ENCODE measurements around the gene RIT2. TPM values are rescaled to one million over a fixed set of nuclear protein-coding genes. Genes with fewer than 3 reads are reported as not detected.
A peak's percentile ranks its signal among the peaks of the same experiment; 100 is the strongest.

Gene RIT2
- total and polyA plus RNA-seq, 8 donors = not detected

DNA sequence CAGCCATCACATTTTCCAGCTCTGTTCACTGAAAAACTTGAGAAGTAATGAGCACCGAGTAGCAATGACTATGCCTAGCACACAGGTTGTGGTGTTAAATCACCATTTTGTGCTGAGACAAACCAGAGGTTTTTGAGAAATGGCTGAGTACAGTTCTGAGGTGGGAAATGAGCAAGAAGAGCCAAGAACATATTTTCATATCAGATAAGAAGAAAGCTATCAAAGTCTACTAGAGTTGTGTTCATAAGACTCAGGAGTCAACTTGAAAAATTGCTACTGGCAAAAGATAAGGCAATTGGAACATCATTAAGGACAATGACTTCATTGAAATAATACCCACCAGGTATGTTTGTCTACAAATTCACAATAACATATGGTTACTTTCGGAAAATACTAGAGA, 108.1 kb downstream of the RIT2 start:
- Histone ChIP-seq H3K36me3 (no peaks in the 10 kb centered on the region), H3K4me1 (no peaks in the 10 kb centered on the region), H3K9me3 (no peaks in the 10 kb centered on the region), H3K27ac (no peak overlapping the region), H3K27me3 (no peaks in the 10 kb centered on the region), H3K4me3 (no peak overlapping the region)
- TF ChIP-seq POLR2AphosphoS5 (IDR thresholded peaks at IDR 0.05) = no peak
- WGBS, 5 donors = 82 to 91% (median 88%) methylated on average over 2 of the region's 2 CpGs
- intact Hi-C loops (cut with DNase I; ENCODE audit: low total_unique reads) = no loop called here
- no peak for DNase-seq

DNA sequence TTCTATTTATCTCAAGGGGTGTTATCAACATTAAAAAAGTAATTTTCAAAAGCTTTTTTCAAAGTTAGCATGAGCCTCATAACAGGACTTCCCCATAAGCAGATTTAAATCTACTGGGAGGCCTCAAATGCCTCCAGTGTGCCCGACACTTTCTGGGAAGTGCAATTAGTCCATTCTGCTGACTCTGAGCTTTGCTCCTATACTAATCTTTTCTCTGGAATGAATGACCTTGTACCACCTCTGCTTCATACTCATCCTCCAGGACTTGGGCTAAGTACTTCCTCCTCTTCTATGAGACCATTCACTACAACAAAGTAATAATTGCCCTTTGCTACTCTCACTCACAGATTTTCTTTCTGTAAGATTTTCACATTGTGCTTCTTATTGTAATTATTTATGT, 111.1 kb downstream of the RIT2 start:
- Histone ChIP-seq H3K36me3 (no peaks in the 10 kb centered on the region), H3K27ac (no peak overlapping the region), H3K9me3 (no peaks in the 10 kb centered on the region), H3K4me3 (no peak overlapping the region), H3K4me1 (no peaks in the 10 kb centered on the region), H3K27me3 (no peaks in the 10 kb centered on the region)
- intact Hi-C loops (cut with DNase I; ENCODE audit: low total_unique reads) = no loop called here
- TF ChIP-seq POLR2AphosphoS5 (IDR thresholded peaks at IDR 0.05) (no peak), POLR2A (IDR thresholded peaks at IDR 0.05) (no peak), EP300 (IDR thresholded peaks at IDR 0.05) (no peak)
- TF ChIP-seq, protein P1, sequence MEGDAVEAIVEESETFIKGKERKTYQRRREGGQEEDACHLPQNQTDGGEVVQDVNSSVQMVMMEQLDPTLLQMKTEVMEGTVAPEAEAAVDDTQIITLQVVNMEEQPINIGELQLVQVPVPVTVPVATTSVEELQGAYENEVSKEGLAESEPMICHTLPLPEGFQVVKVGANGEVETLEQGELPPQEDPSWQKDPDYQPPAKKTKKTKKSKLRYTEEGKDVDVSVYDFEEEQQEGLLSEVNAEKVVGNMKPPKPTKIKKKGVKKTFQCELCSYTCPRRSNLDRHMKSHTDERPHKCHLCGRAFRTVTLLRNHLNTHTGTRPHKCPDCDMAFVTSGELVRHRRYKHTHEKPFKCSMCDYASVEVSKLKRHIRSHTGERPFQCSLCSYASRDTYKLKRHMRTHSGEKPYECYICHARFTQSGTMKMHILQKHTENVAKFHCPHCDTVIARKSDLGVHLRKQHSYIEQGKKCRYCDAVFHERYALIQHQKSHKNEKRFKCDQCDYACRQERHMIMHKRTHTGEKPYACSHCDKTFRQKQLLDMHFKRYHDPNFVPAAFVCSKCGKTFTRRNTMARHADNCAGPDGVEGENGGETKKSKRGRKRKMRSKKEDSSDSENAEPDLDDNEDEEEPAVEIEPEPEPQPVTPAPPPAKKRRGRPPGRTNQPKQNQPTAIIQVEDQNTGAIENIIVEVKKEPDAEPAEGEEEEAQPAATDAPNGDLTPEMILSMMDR (IDR thresholded peaks at IDR 0.05) = no peak
- WGBS, 5 donors = 62 to 90% (median 79%) methylated on average over 1 of the region's 1 CpG
- no peak for DNase-seq

DNA sequence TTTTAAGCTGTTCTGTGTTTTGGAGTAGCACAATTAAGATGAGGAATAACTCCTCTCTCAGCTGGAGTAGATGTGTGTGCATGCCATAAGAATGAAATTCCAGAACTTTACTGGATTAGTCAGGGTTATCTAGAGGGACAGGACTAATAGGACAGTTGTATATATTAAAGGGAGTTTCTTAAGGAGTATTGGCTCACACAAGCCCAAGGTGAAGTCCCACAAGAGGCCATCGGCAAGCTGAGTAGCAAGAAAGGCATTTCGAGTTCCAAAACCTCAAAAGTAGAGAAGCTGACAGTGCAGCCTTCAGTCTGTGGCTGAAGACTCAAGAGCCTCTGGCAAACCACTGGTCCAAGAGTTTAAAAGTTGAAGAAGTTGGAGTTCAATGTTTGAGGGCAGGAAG, 113.7 kb downstream of the RIT2 start:
- Histone ChIP-seq H3K36me3 (no peaks in the 10 kb centered on the region), H3K4me1 (no peaks in the 10 kb centered on the region), H3K27me3 (no peaks in the 10 kb centered on the region), H3K9me3 (no peaks in the 10 kb centered on the region), H3K4me3 (no peak overlapping the region), H3K27ac (no peak overlapping the region)
- 78 to 90% (median 82%) methylated on average over 2 of the region's 2 CpGs for WGBS, 5 donors
- TF ChIP-seq POLR2AphosphoS5 (IDR thresholded peaks at IDR 0.05) (no peak), POLR2A (IDR thresholded peaks at IDR 0.05) (no peak), EP300 (IDR thresholded peaks at IDR 0.05) (no peak)
- TF ChIP-seq, protein P1 (IDR thresholded peaks at IDR 0.05) = no peak
- intact Hi-C loops (cut with DNase I; ENCODE audit: low total_unique reads) = no loop called here
- no peak for DNase-seq

DNA sequence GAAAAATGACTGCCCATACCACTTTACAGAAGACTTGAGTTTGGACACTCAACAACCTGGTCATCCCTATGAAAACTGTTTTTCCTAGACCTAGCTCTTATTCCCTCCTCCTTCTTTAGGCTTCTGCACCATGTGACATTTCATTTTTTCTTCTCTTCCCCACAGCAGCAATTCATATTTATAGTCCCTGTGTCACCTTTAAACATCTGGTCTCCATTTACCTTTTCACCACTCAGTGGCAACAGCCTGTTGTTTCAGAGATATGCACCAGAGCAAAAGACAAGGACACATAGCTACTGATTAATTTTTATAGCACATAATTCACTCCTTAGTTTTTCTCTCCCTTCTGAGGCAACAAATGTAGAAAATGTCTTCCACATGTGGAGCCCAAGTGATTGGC, 118.7 kb downstream of the RIT2 start:
- intact Hi-C loops (cut with DNase I; ENCODE audit: low total_unique reads) = no loop called here
- Histone ChIP-seq H3K36me3 (no peaks in the 10 kb centered on the region), H3K27ac (no peak overlapping the region), H3K9me3 (no peaks in the 10 kb centered on the region), H3K27me3 (no peaks in the 10 kb centered on the region), H3K4me1 (no peaks in the 10 kb centered on the region), H3K4me3 (no peak overlapping the region)
- TF ChIP-seq EP300 (IDR thresholded peaks at IDR 0.05) (no peak), POLR2AphosphoS5 (IDR thresholded peaks at IDR 0.05) (no peak), POLR2A (IDR thresholded peaks at IDR 0.05) (no peak)
- TF ChIP-seq, protein P1 (IDR thresholded peaks at IDR 0.05) = no peak
- peak in 1 of 2 donors; percentile 9 for DNase-seq

DNA sequence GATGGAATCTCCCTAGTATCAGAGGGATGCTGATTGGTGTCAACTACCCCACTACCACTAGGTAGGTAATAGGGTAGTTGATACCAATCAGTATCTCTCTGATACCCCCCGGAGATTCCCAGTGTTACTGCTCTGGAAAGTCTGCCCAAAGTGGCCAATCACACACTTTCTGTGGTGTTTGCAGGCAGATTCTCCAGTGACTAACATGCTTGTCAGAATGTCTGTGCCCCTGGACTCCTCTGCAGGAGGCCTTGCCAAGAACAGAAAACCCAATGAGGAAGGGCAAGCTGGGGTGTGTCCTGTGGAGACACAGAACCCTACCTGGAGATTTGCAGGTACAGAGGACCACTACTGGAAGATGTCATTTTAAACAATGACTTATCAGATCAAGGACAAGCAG, 135.1 kb downstream of the RIT2 start:
- Histone ChIP-seq H3K4me1 (no peaks in the 10 kb centered on the region), H3K27me3 (no peaks in the 10 kb centered on the region), H3K9me3 (no peaks in the 10 kb centered on the region), H3K27ac (no peak overlapping the region), H3K36me3 (no peaks in the 10 kb centered on the region), H3K4me3 (no peak overlapping the region)
- no peak for DNase-seq
- TF ChIP-seq POLR2A (IDR thresholded peaks at IDR 0.05) (no peak), POLR2AphosphoS5 (IDR thresholded peaks at IDR 0.05) (no peak)
- WGBS, 5 donors = 80 to 100% (median 96%) methylated on average over 1 of the region's 1 CpG
- intact Hi-C loops (cut with DNase I; ENCODE audit: low total_unique reads) = no loop called here
